NCI-H510A treated with DMSO at 0.1 percent for 48 hours (cell line): ENCODE measurements around the gene SHROOM4.

Experiments
- DNase-seq: peaks from one replicate; lab custom pipeline; 2025; lab: John Stamatoyannopoulos, UW

The SHROOM4 gene

GRCh38 chrX:50618788-50619558, 195.0 kb downstream of the SHROOM4 start:
- no peak for DNase-seq

DNA sequence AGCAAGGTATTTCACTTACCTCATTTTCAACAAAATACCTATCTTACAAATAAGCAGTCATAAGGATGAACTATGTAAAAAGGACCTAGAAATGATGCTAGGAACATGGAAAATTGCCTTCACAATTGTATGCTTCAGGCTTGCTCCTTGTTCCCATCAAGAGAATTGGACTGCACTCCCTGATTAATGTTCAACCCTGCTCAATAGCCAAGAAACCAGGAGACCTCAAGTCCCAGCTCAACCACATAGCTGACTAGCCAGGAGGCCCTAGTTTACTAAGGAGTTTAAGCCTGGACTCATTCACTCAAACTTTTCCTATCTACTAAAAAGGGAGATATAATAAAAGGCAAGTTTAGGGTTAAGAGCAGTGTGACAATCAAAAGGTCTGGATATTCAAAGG, 196.8 kb downstream of the SHROOM4 start:
- DNase-seq = no peak

DNA sequence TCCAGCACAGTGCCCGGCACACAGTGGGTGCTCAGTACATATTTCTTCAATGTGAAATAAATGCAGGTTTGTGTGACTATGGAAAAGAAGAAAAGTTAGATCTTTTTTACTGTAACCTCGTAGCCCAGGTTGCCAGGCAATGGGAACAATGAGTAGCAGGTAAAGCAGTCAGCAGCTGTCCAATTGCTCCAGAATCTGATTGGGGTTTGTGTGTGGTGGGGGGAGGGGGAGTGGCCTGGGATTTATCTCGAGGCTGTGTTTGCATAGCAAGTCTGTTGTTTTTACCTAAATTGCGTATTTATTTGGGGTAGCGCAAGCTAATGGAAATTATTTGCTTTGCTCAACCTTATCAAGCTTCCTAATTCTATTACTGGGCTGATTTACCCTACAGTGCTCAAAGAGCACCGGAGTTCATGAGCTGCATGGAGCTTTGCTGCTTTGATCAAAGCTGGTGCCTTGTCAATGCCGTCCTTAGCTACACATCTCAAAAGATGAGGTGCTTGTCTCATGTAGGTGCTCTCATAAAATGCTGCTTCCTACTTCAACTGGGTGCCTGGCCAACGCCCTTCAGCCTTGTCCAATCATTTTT, 198.3 kb downstream of the SHROOM4 start:
- no peak for DNase-seq

DNA sequence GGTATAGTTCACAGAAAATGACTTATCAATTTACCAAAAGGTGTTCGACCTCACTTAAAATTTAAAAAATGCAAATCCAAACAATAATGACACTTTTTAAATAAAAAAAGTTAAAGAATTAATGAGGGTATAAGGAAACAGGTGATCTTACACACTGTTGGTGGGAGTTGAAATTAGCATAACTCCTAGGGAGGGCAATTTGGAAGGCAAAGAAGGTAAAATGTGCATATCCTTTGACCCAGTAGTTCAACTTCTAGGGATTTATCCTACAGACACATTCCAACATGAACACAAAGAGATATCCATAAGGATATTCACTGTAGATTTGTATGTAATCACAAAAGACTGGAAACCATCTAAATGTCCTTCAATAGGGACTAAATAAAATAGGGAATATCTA, 199.5 kb downstream of the SHROOM4 start:
- no peak for DNase-seq

DNA sequence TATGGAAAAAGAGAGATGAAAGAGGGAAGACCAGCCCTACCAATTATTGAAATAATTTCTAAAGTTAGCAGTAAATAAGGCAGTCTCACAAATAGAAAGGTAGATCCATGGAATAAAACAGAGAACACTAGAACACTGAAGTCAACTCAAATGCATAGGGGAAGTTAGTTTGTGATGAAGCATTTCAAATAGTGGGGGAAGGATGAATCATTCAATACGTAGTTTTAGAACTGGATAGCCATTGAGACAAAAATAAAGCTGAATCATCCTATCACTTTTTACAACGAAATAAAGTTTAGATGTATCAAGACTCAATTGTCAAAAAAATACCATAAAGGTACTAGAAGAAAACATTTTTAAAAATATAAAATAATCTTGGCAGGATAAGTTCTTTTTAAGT, 200.1 kb downstream of the SHROOM4 start:
- no peak for DNase-seq

DNA sequence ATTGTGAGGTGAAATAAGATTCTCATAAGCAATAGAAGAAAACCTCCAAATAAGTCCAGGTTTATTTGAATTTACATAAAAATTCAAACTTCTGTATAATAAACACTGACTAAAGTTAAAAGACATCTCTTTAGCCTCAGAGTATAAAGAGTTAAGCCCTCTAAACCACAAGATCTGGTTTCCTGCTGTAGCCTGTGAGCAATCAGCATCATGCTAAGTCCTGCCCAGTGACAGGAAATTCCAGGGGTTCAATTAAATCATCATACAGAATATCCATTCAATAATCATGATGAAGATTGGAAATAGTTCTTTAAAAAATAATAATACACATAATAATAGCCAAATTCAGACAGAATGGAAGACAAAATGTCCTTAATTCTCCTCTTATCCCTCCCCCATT, 204.2 kb downstream of the SHROOM4 start:
- no peak for DNase-seq

DNA sequence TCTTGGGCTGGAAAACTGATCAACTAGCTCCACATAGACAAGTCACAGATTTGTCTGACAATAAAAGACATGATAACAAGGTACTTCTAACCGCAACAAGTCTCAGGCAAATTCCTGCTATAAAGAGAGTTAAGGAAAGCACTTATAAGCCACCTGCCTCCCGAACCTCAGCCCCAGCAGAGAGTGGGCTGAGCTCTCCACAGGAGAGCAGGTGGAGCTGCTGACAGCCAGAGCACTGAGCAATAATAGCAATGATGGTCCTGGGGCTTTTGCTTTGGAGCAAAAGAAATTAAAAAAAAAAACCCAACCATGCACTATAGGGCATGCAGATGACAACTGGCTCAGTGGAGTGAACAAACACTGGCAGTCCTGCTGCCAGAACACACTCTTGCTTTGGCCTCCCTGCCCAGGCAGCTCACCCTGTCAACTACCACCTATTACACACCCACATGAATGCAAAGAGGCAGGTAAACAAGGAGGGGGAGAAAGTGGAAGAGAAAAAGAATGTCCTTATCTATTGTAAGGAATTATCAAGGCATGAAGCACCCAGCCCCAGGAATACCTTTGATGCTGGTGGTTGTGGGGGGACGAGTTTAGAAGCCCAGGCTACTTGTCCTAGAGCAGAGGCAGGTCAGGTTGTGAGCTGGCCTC, 207.6 kb downstream of the SHROOM4 start:
- no peak for DNase-seq

- DNase-seq = no peak
These were observed 217.9 kb downstream of the SHROOM4 start for GRCh38 chrX:50596056-50596455.

GRCh38 chrX:50594788-50595187, 219.2 kb downstream of the SHROOM4 start:
- DNase-seq = no peak

DNA sequence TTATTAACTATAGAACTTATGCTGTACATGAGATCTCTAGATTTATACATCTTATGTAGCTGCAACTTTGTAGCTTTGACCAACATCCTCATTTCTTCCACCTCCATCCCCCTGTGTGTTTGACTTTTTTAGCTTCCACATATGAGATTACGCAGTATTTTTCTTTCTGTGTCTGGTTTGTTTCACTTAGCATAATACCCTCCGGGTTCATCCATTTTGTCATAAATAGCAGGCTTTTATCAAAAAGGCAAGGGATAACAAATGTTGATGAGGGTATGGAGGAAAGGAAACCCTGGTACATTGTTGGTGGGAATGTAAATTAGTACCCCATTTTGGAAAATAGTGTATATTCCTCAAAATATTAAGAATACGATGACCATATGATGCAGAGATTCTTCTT, 227.0 kb downstream of the SHROOM4 start:
- DNase-seq = no peak

- no peak for DNase-seq
These were observed 227.6 kb downstream of the SHROOM4 start for GRCh38 chrX:50586407-50586806.

DNA sequence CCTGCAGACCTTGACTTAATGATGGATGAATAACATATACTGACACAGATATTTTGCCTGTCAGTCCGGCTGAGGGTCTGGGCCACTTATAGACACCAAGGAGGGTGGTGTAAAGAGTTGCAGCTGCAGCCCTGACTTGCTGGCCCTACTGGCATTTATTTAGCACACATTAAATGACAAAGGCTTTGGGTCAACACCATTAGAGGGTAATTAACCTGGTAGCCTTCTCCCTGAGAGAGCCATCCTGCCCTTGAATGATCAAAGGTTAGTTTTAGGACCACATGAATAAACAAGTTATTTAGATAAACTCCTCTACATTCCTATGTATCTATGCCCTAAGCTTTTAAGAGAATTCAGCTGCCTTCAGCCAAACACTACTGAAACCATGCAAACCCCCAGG, 232.6 kb downstream of the SHROOM4 start:
- DNase-seq = no peak

- peak; percentile 13 for DNase-seq
These were observed 234.0 kb downstream of the SHROOM4 start for GRCh38 chrX:50579955-50580354.

DNA sequence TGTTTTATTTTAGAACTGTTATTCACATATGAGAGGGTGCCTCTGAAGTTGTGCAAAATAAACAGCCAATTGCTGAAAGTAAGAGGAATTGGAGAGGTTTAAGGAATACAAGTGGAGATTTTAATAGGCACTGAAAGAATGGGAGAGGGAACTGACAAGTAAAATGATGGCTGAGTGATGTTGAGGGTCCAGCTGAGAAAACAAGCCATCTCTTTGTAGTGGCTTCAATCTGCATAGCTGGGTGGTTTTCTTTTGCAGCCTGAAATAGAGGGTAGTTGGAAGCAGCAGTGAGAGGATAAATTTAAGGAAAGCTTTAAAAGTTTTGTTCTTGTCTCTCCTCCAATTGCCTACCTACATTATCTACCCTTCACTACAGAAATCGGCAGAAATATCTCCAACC, 236.7 kb downstream of the SHROOM4 start:
- no peak for DNase-seq

DNA sequence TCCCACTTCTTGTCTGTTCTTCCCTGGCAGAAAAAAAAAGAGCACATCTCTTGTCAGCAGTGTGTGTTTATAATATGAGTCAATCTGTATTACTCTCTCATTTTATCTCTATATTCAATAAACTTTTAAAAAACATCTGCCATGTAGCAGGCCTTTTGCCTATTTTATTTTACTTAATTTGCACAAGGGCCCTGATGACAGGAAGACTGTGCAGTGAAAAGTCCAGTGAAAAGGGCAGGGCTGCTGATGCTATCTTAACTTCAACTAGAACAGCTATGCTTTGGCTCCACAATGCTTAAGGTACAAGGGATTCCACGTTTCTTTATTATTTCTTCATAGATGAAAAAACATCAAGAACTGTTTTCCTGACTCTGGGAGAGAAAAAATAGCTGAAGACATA, 246.4 kb downstream of the SHROOM4 start:
- DNase-seq = no peak

- no peak for DNase-seq
These were observed 248.3 kb downstream of the SHROOM4 start for GRCh38 chrX:50565718-50566117.
